PC-9 (cell line): ENCODE data around the gene GRIN3A. TPM values are rescaled to one million over a fixed set of nuclear protein-coding genes. Genes with fewer than 3 reads are reported as not detected.

ENCODE experiments used
- BruUV-seq: library from RNA; stranded (reverse); fragments of 400-500 nt; replicated peaks from 2 replicates; lab custom pipeline; 2021; lab: Mats Ljungman, UMichigan
- CTCF ChIA-PET: fragments of 300-600 bp; sonication (Branson Sonifier 250); formaldehyde crosslinking; loops from one replicate; lab custom pipeline; 2022; ENCODE audit warnings: antibody characterized with exemption; lab: Charles Lee
- POLR2A ChIA-PET: fragments of 300-600 bp; sonication (Branson Sonifier 250); formaldehyde crosslinking; loops from one replicate; lab custom pipeline; 2022; ENCODE audit warnings: antibody characterized with exemption; ENCODE audit not compliant: unreplicated experiment; lab: Charles Lee
- DNase-seq, 2 experiments: peaks; one replicate each; pipeline versions ENCODE4 v3.0.0 to v3.0.0-alpha.2; 2015 to 2022; ENCODE audit warnings: mixed read lengths in 1 of 2
- H2AFZ ChIP-seq: fragments of 200-600 bp; sonication (generic); 2 replicates; pipeline ENCODE4 v1.8.1; 2017; ENCODE audit warnings: antibody characterized with exemption
- H3F3A ChIP-seq: fragments of 200-600 bp; sonication (generic); 2 replicates; pipeline ENCODE4 v1.8.1; 2017; ENCODE audit warnings: antibody characterized with exemption, mild to moderate bottlenecking, low read depth; ENCODE audit not compliant: insufficient read depth
- H3K27ac ChIP-seq: fragments of 200-600 bp; sonication (generic); 2 replicates; pipeline ENCODE4 v1.6.1; 2016; ENCODE audit warnings: mixed run types
- H3K27me3 ChIP-seq: fragments of 200-600 bp; sonication (generic); 2 replicates; pipeline ENCODE4 v1.6.1; 2016; ENCODE audit warnings: low read depth, mixed run types; ENCODE audit not compliant: insufficient read depth
- H3K36me3 ChIP-seq: fragments of 200-600 bp; sonication (generic); 2 replicates; pipeline ENCODE4 v1.6.1; 2016; ENCODE audit warnings: low read depth, mixed run types
- H3K4me1 ChIP-seq: fragments of 200-600 bp; sonication (generic); replicated peaks from 2 replicates; pipeline ENCODE4 v1.6.1; 2016; ENCODE audit warnings: mixed run types; ENCODE audit not compliant: insufficient read depth
- H3K4me2 ChIP-seq: fragments of 200-600 bp; sonication (generic); 2 replicates; pipeline ENCODE4 v1.6.1; 2017; ENCODE audit warnings: mixed run types
- H3K4me3 ChIP-seq: fragments of 200-600 bp; sonication (generic); 2 replicates; pipeline ENCODE4 v1.6.1; 2016; ENCODE audit warnings: mixed run types
- H3K79me2 ChIP-seq: fragments of 200-600 bp; sonication (generic); 2 replicates; pipeline ENCODE4 v1.6.1; 2017; ENCODE audit warnings: low read depth, mixed run types
- H3K9me2 ChIP-seq: fragments of 200-600 bp; sonication (generic); 2 replicates; pipeline ENCODE4 v1.8.1; 2017; ENCODE audit warnings: mild to moderate bottlenecking; ENCODE audit not compliant: insufficient read depth
- H3K9me3 ChIP-seq: fragments of 200-600 bp; sonication (generic); 2 replicates; pipeline ENCODE4 v1.8.1; 2016; ENCODE audit warnings: low read depth; ENCODE audit not compliant: insufficient read depth
- H4K20me1 ChIP-seq: fragments of 200-600 bp; sonication (generic); 2 replicates; pipeline ENCODE4 v1.8.1; 2017; ENCODE audit not compliant: insufficient read depth
- CTCF ChIP-seq: fragments of 200-600 bp; sonication (generic); conservative IDR thresholded peaks from 2 replicates; pipeline ENCODE4 v1.6.1; 2017; ENCODE audit warnings: mixed run types, antibody characterized with exemption, mild to moderate bottlenecking, moderate library complexity
- EZH2 ChIP-seq: fragments of 200-600 bp; sonication (generic); IDR thresholded peaks from 2 replicates; pipeline ENCODE4 v1.8.0; 2017; ENCODE audit warnings: antibody characterized with exemption, low read depth
- intact Hi-C: fragments of 100-400 bp; cut with micrococcal nuclease; formaldehyde crosslinking; loops from one replicate; pipeline ENCODE4 v1.10.0; 2022; ENCODE audit not compliant: unreplicated experiment
- total RNA-seq: library from RNA; stranded (reverse); gene quantifications from 2 replicates; pipeline ENCODE4 v1.2.3, GENCODE V29; 2021

Gene GRIN3A
- total RNA-seq, 1 experiment from 2014 or later: not detected

- Histone ChIP-seq H3K79me2 (no peaks in the 10 kb centered on the region), H3F3A (no peaks in the 10 kb centered on the region), H3K4me1 (no peaks in the 10 kb centered on the region), H2AFZ (no peak overlapping the region), H4K20me1 (no peaks in the 10 kb centered on the region), H3K4me3 (no peak overlapping the region), H3K9me2 (no peaks in the 10 kb centered on the region; the same call in 1 of the 2 replicates), H3K4me2 (no peak overlapping the region), H3K27me3 (no peaks in the 10 kb centered on the region), H3K36me3 (no peaks in the 10 kb centered on the region), H3K9me3 (no peaks in the 10 kb centered on the region), H3K27ac (no peak overlapping the region)
- ChIA-PET CTCF (no interaction called here), POLR2A (interaction anchor here (0.5 kb wide), 1 partner anchor 112 kb away, joined by 3 read pairs; no protein-coding TSS in a partner anchor)
- DNase-seq: no peak
- TF ChIP-seq CTCF (no peak), EZH2 (no peak)
- intact Hi-C loops: no loop called here
- no TSS peak for BruUV-seq
Measured at GRCh38 chr9:101574731-101575333, 163.6 kb downstream of the GRIN3A start.

- no peaks in the 10 kb centered on the region; the same call in 1 of the 2 replicates for H3K9me2 ChIP-seq
- no peak for DNase-seq
- H3K27me3 ChIP-seq: no peaks in the 10 kb centered on the region
- POLR2A ChIA-PET: no interaction called here
- no peak overlapping the region for H2AFZ ChIP-seq
- no peaks in the 10 kb centered on the region for H3K79me2 ChIP-seq
- TF ChIP-seq EZH2 (no peak), CTCF (no peak)
- no peaks in the 10 kb centered on the region for H3K4me1 ChIP-seq
- no peak overlapping the region for H3K27ac ChIP-seq
- 0 out of 2 replicates have a peak, but pooled peaks cover 5% of the 10 kb centered on the region for H4K20me1 ChIP-seq
- H3K4me2 ChIP-seq: no peak overlapping the region
- no peak overlapping the region for H3K4me3 ChIP-seq
- no peaks in the 10 kb centered on the region for H3F3A ChIP-seq
- no peaks in the 10 kb centered on the region for H3K9me3 ChIP-seq
- BruUV-seq: no TSS peak
- CTCF ChIA-PET: no interaction called here
- H3K36me3 ChIP-seq: peaks cover 3% of the 10 kb centered on the region; the same call in 1 of the 2 replicates
- intact Hi-C loops: no loop called here
Measured at GRCh38 chr9:101572316-101572715, 166.1 kb downstream of the GRIN3A start.

- Histone ChIP-seq H3K4me3 (no peak overlapping the region), H3K27me3 (no peaks in the 10 kb centered on the region), H3K4me1 (no peaks in the 10 kb centered on the region), H3K36me3 (peaks cover 3% of the 10 kb centered on the region; the same call in 1 of the 2 replicates), H4K20me1 (0 out of 2 replicates have a peak, but pooled peaks cover 5% of the 10 kb centered on the region), H3F3A (no peaks in the 10 kb centered on the region), H2AFZ (no peak overlapping the region), H3K27ac (no peak overlapping the region), H3K9me3 (no peaks in the 10 kb centered on the region), H3K9me2 (no peaks in the 10 kb centered on the region), H3K4me2 (no peak overlapping the region), H3K79me2 (no peaks in the 10 kb centered on the region)
- ChIA-PET CTCF (no interaction called here), POLR2A (no interaction called here)
- intact Hi-C loops: no loop called here
- no TSS peak for BruUV-seq
- DNase-seq: no peak
- TF ChIP-seq CTCF (no peak), EZH2 (no peak)
Measured at GRCh38 chr9:101571114-101571513, 167.3 kb downstream of the GRIN3A start.
